GM19240 (cell line): ENCODE measurements around the gene TNFSF9.

Experiments
- DNase-seq: peaks from one replicate; pipeline ENCODE4 v3.0.0; 2011; ENCODE audit warnings: low spot score; ENCODE audit not compliant: insufficient read length

The TNFSF9 gene

GRCh38 chr19:6530386-6531162, at the start of gene TNFSF9:
Gene TNFSF9, plus strand, starts transcription at chr19:6531026. Its CDS starts 11 bp downstream, at chr19:6531037.
- no peak for DNase-seq

GRCh38 chr19:6481541-6482342, 49.1 kb upstream of the TNFSF9 start, which contains the start of gene DENND1C:
Gene DENND1C, minus strand, starts transcription at chr19:6481787. Its CDS starts 92 bp downstream, at chr19:6481695.
- peak; percentile 65 for DNase-seq

- no peak for DNase-seq
These were observed 48.5 kb upstream of the TNFSF9 start for GRCh38 chr19:6482343-6482686.

- no peak for DNase-seq
These were observed 47.6 kb upstream of the TNFSF9 start for GRCh38 chr19:6483235-6483634.

GRCh38 chr19:6484230-6484629, 46.6 kb upstream of the TNFSF9 start:
- no peak for DNase-seq

- DNase-seq = no peak
These were observed 46.0 kb upstream of the TNFSF9 start for GRCh38 chr19:6484831-6485230.

GRCh38 chr19:6489278-6490061, 41.4 kb upstream of the TNFSF9 start:
- DNase-seq = peak; percentile 64

- DNase-seq = no peak
These were observed 40.7 kb upstream of the TNFSF9 start for GRCh38 chr19:6490134-6490533.

GRCh38 chr19:6491802-6492592, 38.8 kb upstream of the TNFSF9 start:
- no peak for DNase-seq

- no peak for DNase-seq
These were observed 36.3 kb upstream of the TNFSF9 start for GRCh38 chr19:6494438-6495036.

- DNase-seq = no peak
These were observed 34.9 kb upstream of the TNFSF9 start for GRCh38 chr19:6495947-6496346.

GRCh38 chr19:6498294-6499036, 32.4 kb upstream of the TNFSF9 start:
- no peak for DNase-seq

GRCh38 chr19:6499052-6499790, 31.6 kb upstream of the TNFSF9 start:
- DNase-seq = no peak

GRCh38 chr19:6500837-6501739, 29.7 kb upstream of the TNFSF9 start:
- no peak for DNase-seq

GRCh38 chr19:6501740-6502648, 28.8 kb upstream of the TNFSF9 start, which contains the start of gene TUBB4A:
Gene TUBB4A, minus strand, starts transcription at chr19:6502309. Its CDS starts 97 bp downstream, at chr19:6502212.
- DNase-seq = no peak

- no peak for DNase-seq
These were observed 27.2 kb upstream of the TNFSF9 start for GRCh38 chr19:6503407-6504201.
